Measurements from ENCODE around the gene FCHO1.

Gene FCHO1, protein sequence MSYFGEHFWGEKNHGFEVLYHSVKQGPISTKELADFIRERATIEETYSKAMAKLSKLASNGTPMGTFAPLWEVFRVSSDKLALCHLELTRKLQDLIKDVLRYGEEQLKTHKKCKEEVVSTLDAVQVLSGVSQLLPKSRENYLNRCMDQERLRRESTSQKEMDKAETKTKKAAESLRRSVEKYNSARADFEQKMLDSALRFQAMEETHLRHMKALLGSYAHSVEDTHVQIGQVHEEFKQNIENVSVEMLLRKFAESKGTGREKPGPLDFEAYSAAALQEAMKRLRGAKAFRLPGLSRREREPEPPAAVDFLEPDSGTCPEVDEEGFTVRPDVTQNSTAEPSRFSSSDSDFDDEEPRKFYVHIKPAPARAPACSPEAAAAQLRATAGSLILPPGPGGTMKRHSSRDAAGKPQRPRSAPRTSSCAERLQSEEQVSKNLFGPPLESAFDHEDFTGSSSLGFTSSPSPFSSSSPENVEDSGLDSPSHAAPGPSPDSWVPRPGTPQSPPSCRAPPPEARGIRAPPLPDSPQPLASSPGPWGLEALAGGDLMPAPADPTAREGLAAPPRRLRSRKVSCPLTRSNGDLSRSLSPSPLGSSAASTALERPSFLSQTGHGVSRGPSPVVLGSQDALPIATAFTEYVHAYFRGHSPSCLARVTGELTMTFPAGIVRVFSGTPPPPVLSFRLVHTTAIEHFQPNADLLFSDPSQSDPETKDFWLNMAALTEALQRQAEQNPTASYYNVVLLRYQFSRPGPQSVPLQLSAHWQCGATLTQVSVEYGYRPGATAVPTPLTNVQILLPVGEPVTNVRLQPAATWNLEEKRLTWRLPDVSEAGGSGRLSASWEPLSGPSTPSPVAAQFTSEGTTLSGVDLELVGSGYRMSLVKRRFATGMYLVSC

GRCh38 chr19:17751103-17751911, at the start of gene FCHO1:
Gene FCHO1, plus strand, starts transcription at chr19:17751477. Its CDS starts 3,688 bp downstream, at chr19:17755165.
- peak; percentile 75 to 84 for DNase-seq (ENCODE audit: low read depth in 2 of 2)

DNA sequence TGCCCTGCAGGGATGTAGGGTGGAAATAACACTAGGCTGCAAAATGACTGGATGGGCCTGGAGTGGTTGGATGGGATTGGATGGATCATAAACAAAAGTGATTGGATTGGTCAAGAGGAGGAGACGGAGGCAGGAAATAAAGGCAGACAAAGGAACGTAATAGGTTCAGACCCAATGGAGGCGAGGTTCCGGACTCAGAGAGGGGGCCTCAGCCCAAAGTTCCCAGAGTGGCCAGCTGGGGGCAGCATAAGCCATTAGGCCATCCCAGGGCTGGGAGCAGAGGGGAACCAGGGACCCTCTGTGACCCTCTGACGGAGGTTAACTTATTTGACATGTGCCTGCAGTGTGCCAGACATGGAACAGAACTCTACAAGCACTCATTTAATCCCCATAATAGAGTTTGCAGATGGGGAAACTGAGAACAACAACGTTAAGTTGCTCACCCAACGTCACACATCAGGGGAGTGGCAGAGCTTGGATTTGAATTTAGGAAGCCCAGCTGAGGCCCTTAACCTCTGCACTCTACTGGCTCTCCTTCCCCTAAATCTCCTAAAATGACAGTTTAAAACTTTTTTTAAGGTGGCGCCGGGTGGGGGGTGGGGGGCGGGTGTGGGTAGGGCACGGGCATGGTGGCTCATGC, 47.3 kb upstream of the FCHO1 start:
- peak; percentile 53 to 59 for DNase-seq (ENCODE audit: low read depth in 2 of 2)

DNA sequence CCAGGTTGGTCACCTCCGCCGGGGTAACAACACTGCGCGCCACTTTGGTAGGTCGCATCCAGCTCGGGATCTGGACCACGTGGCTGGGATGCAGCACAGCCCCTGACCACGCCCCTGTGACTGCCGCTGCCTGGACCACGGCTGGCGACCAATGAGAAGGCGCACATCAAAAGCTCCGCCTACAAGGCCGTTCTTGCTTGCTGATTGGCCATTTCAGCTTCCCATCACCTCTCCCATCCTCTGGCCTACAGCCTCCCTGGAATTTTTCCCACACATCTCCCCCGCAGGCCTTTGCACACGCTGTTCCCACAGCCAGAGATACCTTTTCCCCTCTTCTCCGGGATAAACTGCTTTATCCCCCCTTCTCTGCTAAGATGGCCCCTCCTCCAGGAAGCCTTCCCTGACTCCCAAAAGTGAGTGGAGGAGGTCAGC, 44.5 kb upstream of the FCHO1 start:
- no peak for DNase-seq (ENCODE audit: low read depth in 2 of 2)

DNA sequence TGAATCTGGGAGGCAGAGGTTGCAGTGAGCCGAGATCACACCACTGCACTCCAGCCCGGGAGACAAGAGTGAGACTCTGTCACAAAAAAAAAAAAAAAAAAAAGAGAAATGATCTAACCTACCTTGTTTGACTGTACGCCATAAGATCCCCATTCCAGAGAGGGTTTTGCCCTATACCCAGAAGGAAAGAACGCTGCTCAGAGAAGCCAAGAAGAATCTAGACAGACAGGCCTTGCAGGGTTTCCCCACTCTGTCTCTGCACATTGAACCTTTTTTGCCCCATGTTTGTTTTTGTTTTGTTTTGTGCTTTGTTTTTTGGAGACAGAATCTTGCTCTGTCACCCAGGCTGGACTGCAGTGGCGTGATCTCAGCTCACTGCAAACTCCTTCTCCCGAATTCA, 39.4 kb upstream of the FCHO1 start:
- DNase-seq (ENCODE audit: low read depth in 2 of 2), result no peak

DNA sequence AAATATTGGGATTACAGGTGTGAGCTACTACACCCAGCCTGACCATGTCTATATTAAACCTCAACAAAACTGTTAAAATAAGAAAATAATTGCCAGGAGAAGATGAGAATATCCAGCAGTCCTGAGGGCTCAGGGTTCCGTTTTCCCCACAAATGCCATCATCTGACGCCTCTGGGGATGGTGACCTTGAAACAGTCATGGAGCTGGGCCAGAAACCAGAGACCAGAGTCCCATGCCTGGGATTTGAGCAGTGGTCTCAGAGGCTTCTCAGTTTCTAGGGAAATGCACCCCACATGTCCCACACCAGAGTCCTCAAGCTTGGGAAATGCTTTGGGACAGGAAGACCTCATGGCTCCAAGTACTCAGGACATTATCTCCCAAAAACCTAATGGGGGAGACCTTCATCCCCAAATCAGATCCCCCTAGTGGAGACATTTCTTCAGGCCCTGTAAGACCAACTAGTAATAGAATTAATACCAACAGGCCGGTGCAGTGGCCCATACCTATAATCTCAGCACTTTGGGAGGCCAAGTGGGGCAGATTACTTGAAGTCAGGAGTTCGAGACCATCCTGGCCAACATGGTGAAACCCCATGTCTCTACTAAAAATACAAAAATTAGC, 34.9 kb upstream of the FCHO1 start:
- DNase-seq (ENCODE audit: low read depth in 2 of 2), result no peak

GRCh38 chr19:17718550-17718946, 32.7 kb upstream of the FCHO1 start:
- no peak for DNase-seq (ENCODE audit: low read depth in 2 of 2)

- DNase-seq (ENCODE audit: low read depth in 2 of 2), result peak; percentile 31 to 59
Observed at GRCh38 chr19:17718947-17719711, 32.1 kb upstream of the FCHO1 start, which contains the start of gene MAP1S. Gene MAP1S, plus strand, starts transcription at chr19:17719480. Its CDS starts 23 bp downstream, at chr19:17719503.

DNA sequence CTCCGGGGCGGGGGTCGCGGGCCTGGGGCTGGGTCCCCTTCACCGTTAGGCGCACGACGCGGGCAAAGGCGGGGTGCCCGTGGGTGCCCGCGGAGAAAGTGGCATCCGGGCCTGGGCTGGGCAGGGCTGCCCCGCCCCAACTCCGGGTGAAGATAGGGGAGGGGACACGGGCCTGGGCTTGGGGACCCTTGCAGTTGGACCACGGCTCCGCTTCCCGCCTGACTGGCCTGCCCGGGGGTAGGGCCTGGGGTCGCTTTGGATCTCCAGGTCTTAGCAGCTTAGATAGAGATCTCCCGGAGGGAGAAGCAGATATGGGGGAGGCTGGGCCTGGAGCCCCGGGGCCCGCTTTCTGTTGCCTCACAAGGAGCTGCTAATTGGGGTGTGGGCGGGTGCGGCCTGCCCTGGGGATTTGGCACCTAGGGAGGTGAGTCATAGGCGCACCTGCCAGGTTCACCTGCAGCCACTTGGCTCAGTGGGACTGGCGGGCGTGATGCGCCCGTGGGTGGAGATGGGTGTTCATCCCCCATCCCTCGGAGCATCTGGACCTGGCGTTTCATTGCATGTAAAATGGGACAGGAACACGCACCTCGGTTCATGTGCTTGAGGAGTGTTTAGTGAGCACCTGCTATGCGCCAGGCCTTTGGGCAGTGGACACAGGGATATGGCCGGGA, 31.4 kb upstream of the FCHO1 start:
- DNase-seq (ENCODE audit: low read depth in 2 of 2), result no peak

DNA sequence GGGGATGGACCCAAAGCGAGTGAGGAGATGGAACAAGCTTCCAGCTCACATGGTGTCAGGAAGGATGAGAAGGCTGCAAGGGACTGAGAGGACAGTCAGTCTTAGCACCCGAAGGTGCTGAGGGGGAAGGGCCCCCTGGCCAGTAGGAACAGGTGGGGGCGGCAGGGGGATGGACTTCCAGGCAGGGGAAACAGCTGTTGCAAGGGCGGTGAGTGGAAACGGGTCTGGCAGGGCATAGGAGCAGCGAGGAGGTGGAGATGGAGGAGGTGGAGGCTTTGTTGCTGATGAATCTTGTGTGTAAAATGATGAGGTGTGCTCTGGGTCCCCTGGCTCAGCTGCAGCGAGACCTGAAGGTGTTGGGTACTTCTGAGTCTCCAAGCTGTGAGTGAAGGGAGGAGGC, 30.8 kb upstream of the FCHO1 start:
- DNase-seq (ENCODE audit: low read depth in 2 of 2), result no peak

DNA sequence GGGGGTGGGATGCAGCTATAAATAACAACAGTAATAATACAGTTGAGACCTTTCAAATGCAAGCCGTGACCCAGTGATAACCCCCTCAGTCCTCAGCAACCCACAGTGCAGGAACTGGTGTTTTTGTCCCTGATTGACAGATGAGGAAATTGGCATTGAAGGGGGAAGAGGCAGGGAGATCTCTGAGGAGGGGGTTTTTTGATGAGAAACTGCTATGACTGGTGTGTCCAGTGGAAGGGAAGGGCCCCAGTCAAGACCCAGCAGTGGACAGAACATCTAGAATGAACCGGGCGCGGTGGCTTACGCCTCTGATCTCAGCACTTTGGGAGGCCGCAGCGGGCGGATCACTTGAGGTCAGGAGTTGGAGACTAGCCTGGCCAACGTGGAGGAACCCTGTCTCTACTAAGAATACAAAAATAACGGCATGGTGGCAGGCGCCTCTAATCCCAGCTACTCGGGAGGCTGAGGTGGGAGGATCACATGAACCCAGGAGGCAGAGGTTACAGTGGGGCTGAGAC, 30.1 kb upstream of the FCHO1 start:
- no peak for DNase-seq (ENCODE audit: low read depth in 2 of 2)

DNA sequence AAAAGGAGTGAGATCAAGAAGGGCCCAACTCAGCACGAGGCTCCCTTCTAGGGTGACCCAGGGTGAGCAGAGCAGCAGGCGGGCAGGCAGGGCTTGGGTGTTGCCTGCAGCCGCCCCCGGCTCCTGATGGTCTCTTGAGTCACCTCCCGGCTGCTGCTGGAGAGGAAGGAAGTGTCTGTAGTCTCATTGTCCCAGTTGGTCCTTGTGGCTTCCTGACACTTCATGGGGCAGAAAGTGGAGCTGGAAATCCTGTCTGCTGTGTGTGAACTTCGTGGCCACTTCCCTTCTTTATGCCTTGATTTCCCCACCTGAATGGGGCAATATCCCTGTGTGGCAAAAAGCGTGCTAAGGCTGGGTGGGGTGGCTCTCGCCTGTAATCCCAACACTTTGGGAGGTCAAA, 29.5 kb upstream of the FCHO1 start:
- DNase-seq (ENCODE audit: low read depth in 2 of 2), result no peak

DNA sequence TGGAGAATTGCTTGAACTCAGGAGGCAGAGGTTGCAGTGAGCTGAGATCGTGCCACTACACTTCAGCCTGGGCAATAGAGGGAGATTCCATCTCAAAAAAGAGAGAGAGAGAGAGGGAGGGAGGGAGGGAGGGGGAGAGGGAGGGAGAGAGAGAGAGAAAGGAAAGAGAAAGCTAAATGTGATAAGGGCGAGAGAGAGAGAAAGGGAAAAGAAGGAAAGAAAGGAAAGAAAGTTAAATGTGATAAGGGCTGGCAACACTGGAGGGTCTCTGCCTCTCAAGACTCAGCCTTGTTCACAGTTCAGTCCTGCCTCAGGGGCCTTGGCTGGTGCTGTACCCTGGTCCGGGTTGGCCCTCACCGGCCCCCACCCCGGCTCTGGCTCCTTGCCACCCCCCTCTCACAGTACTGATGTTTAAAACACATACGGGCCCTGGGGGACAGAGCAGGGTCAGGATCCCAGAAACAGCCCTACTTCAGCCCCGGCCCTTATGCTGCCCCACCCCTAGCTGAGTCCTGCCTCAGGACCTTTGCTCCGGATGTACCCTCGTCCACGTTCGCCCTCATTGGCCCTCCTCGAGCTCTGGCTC, 28.5 kb upstream of the FCHO1 start:
- DNase-seq (ENCODE audit: low read depth in 2 of 2), result no peak

DNA sequence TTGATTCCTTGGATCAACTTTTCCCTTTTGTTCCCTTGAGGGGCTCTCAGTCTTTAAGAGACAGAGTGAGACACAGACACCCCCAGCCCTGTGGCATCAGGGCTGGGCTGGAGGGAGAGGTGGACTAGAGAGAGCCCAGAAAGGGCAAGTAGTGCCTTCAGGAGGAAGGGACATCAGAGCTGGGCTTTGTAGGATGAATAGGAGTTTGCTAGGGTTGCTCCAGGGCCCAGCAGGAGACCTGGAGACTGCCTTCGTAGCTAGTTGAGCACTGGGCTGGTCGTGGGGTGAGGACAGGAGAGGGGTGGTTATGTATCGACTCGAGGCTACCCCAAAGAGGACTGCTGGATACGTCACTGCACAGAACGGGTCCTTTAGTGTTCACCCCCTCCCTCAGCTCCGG, 26.6 kb upstream of the FCHO1 start:
- DNase-seq (ENCODE audit: low read depth in 2 of 2), result no peak

DNA sequence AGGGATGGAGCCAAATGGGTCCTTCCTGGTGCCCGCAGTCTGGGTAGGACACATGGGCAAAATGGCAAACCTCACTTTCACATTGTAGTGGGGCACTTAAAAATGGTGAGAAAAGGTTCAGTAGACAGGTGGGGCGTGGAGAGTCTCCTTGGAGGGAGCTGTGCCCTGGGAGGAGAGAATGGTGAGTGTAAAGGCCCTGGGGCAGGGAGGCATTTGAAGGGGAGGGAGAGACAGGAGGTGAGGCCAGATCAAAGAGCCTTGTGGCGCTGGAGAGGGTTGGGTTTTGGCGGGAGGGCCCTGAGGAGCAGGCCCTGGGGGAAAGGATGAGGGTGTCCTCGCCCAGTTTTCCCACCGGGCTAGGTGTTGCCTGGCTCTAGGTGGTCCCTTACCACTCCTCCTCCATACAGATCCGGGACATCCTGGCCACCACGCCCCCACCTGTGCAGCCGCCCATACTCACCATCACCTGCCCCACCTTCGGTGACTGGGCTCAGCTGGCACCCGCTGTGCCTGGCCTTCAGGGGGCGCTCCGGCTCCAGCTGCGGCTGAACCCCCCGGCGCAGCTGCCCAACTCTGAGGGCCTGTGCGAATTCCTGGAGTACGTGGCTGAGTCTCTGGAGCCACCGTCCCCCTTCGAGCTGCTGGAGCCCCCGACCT, 25.7 kb upstream of the FCHO1 start:
- DNase-seq (ENCODE audit: low read depth in 2 of 2), result no peak

- DNase-seq (ENCODE audit: low read depth in 2 of 2), result no peak
Observed at GRCh38 chr19:17726136-17726741, 25.0 kb upstream of the FCHO1 start.

DNA sequence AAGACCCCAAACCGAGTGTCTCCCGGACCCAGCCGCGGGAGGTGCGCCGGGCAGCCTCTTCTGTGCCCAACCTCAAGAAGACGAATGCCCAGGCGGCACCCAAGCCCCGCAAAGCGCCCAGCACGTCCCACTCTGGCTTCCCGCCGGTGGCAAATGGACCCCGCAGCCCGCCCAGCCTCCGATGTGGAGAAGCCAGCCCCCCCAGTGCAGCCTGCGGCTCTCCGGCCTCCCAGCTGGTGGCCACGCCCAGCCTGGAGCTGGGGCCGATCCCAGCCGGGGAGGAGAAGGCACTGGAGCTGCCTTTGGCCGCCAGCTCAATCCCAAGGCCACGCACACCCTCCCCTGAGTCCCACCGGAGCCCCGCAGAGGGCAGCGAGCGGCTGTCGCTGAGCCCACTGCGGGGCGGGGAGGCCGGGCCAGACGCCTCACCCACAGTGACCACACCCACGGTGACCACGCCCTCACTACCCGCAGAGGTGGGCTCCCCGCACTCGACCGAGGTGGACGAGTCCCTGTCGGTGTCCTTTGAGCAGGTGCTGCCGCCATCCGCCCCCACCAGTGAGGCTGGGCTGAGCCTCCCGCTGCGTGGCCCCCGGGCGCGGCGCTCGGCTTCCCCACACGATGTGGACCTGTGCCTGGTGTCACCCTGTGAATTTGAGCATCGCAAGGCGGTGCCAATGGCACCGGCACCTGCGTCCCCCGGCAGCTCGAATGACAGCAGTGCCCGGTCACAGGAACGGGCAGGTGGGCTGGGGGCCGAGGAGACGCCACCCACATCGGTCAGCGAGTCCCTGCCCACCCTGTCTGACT, 24.1 kb upstream of the FCHO1 start:
- no peak for DNase-seq (ENCODE audit: low read depth in 2 of 2)

DNA sequence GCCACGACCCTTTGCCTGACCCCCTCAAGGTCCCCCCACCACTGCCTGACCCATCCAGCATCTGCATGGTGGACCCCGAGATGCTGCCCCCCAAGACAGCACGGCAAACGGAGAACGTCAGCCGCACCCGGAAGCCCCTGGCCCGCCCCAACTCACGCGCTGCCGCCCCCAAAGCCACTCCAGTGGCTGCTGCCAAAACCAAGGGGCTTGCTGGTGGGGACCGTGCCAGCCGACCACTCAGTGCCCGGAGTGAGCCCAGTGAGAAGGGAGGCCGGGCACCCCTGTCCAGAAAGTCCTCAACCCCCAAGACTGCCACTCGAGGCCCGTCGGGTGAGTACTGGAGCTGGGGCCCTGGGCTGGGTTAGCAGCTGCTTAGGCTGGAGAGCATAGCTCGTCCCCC, 23.4 kb upstream of the FCHO1 start:
- no peak for DNase-seq (ENCODE audit: low read depth in 2 of 2)

All from stimulated activated CD4-positive, alpha-beta T cell treated with anti-CD3 and anti-CD28 coated beads, Interleukin-15, amount 100 ng/mL, for 48 hours (primary cell).